ENCODE results near the gene PSTPIP2. TPM values are rescaled to one million over a fixed set of nuclear protein-coding genes. Genes with fewer than 3 reads are reported as not detected.

The PSTPIP2 gene
- total and polyA plus RNA-seq, 2 of the 8 experiments (the other 6 are each of a cell fraction or from before 2014, with no cell fraction given) = 1.8 to 2.4 TPM

- no peak overlapping the region for H3K56ac ChIP-seq (replicated peaks; ENCODE audit: insufficient read length, low read depth, low read length)
- no peak overlapping the region for H3K4me2 ChIP-seq (ENCODE audit: insufficient read depth in 1 of 2, low read depth in 2 of 2, low read length in 2 of 2)
- H3K36me3 ChIP-seq (ENCODE audit: control insufficient read depth in 2 of 4, insufficient read depth in 4 of 4, low read length in 3 of 4) = no peaks in the 10 kb centered on the region
- no peak overlapping the region for H2AK5ac ChIP-seq (ENCODE audit: low read depth, low read length)
- no peak for DNase-seq (ENCODE audit: low read depth in 1 of 2, low spot score in 2 of 2)
- no peak overlapping the region for H2BK120ac ChIP-seq (replicated peaks; ENCODE audit: low read depth, low read length)
- no peak overlapping the region for H3K14ac ChIP-seq (ENCODE audit: insufficient read length)
- FAIRE-seq = no peak
- H3K79me2 ChIP-seq (ENCODE audit: control insufficient read depth in 1 of 2, insufficient read depth in 2 of 2, low read length in 2 of 2) = no peaks in the 10 kb centered on the region
- H2BK20ac ChIP-seq (ENCODE audit: low read length) = no peak overlapping the region
- no peak overlapping the region for H3K9ac ChIP-seq (replicated peaks in 1 of 4; ENCODE audit: extremely low read depth in 1 of 4, low read depth in 3 of 4, low read length in 3 of 4)
- H2BK5ac ChIP-seq (ENCODE audit: low read depth, low read length) = no peak overlapping the region
- H3K27me3 ChIP-seq (replicated peaks in 1 of 4; ENCODE audit: control insufficient read depth in 3 of 4, extremely low read depth in 1 of 4, insufficient read depth in 3 of 4, low read length in 3 of 4) = no peaks in the 10 kb centered on the region
- no peak overlapping the region for H2AFZ ChIP-seq (ENCODE audit: low read length)
- ChIA-PET POLR2A (ENCODE audit: partially characterized antibody) (no interaction called here), CTCF (ENCODE audit: partially characterized antibody) (no interaction called here)
- H4K8ac ChIP-seq (ENCODE audit: extremely low read depth, insufficient read depth, low read length) = no peak overlapping the region
- no peaks in the 10 kb centered on the region; a peak in 1 of 4 replicates for H3K9me3 ChIP-seq (ENCODE audit: insufficient read depth in 2 of 2, low read depth in 1 of 2, low read length in 1 of 2)
- H4K91ac ChIP-seq (replicated peaks; ENCODE audit: insufficient read length, low read length) = no peak overlapping the region
- H4K5ac ChIP-seq (ENCODE audit: insufficient read length, low read depth, low read length) = no peak overlapping the region
- H3K18ac ChIP-seq (ENCODE audit: extremely low read depth, low read length) = no peak overlapping the region
- no peaks in the 10 kb centered on the region for H3K79me1 ChIP-seq (ENCODE audit: low read depth, low read length)
- peaks cover 0 to 4% (median 0%) of the 10 kb centered on the region in 4 experiments; a peak in 1 of 7 replicates for H3K4me1 ChIP-seq (replicated peaks in 1 of 4; ENCODE audit: control insufficient read depth in 3 of 4, insufficient read depth in 4 of 4, low read length in 3 of 4)
- 90% methylated on average over 2 of the region's 2 CpGs; no CpG with 5 or more reads in 1 of the 2 experiments for WGBS, 2 experiments (ENCODE audit: extremely low coverage in 1 of 2, insufficient coverage in 1 of 2, insufficient read length in 1 of 2, insufficient replicate concordance in 2 of 2, low coverage in 1 of 2, low lambda C conversion rate in 2 of 2, missing lambda C conversion rate in 1 of 2)
- no peak overlapping the region for H3K27ac ChIP-seq (ENCODE audit: low read depth, low read length)
- H2BK12ac ChIP-seq (ENCODE audit: low read depth, low read length) = no peak overlapping the region
- no peak overlapping the region for H3K4me3 ChIP-seq (ENCODE audit: extremely low read depth in 1 of 4, insufficient read depth in 2 of 4, low read depth in 3 of 4, low read length in 4 of 4)
- H3K4ac ChIP-seq (replicated peaks; ENCODE audit: insufficient read length, low read depth, low read length) = no peak overlapping the region
- no peak overlapping the region for H3K23ac ChIP-seq (ENCODE audit: insufficient read length)
- H4K20me1 ChIP-seq (replicated peaks in 1 of 2; ENCODE audit: control insufficient read depth in 1 of 2, insufficient read depth in 2 of 2, low read length in 2 of 2) = no peaks in the 10 kb centered on the region
- no peaks in the 10 kb centered on the region for H3K23me2 ChIP-seq (ENCODE audit: low read depth, low read length)
- H2BK15ac ChIP-seq (ENCODE audit: low read length) = no peak overlapping the region
- TF ChIP-seq ATF2 (IDR thresholded peaks at IDR 0.05; ENCODE audit: low read length) (no peak), KDM5A (IDR thresholded peaks at IDR 0.05; ENCODE audit: low read length) (no peak), SIRT6 (IDR thresholded peaks at IDR 0.05; ENCODE audit: low read length) (no peak), EGR1 (IDR thresholded peaks at IDR 0.05; ENCODE audit: borderline replicate concordance, low read depth, low read length) (no peak), RAD21 (IDR thresholded peaks at IDR 0.05 in 1 of 2, conservative IDR thresholded peaks at IDR 0.05 in 1 of 2; ENCODE audit: low read depth in 2 of 2, low read length in 2 of 2) (no peak), NRF1 (IDR thresholded peaks at IDR 0.05; ENCODE audit: low read depth, low read length) (no peak), TEAD4 (IDR thresholded peaks at IDR 0.05; ENCODE audit: low read depth, low read length) (no peak), HDAC2 (IDR thresholded peaks at IDR 0.05; ENCODE audit: borderline replicate concordance in 1 of 2, low read depth in 2 of 2, low read length in 2 of 2) (no peak), CHD2 (IDR thresholded peaks at IDR 0.05; ENCODE audit: low read length) (no peak), EZH2 (IDR thresholded peaks at IDR 0.05; ENCODE audit: low read depth, low read length, severe bottlenecking) (no peak), PHF8 (conservative IDR thresholded peaks at IDR 0.05; ENCODE audit: low read depth, low read length) (no peak), SUZ12 (IDR thresholded peaks at IDR 0.05; ENCODE audit: low read length) (no peak), YY1 (IDR thresholded peaks at IDR 0.05; ENCODE audit: low read depth, low read length) (no peak)
Observed at GRCh38 chr18:46001892-46002291, 70.2 kb downstream of the PSTPIP2 start.
